GM03348 (cell line): Measurements from ENCODE around the gene ERC2.

Source experiments
- DNase-seq: peaks from one replicate; pipeline ENCODE4 v3.0.0; 2012; ENCODE audit warnings: low spot score

ERC2 gene

GRCh38 chr3:56251343-56251945, 216.8 kb downstream of the ERC2 start:
- peak; percentile 79 for DNase-seq

- DNase-seq: no peak
Measured at GRCh38 chr3:56248021-56248420, 220.2 kb downstream of the ERC2 start.

DNA sequence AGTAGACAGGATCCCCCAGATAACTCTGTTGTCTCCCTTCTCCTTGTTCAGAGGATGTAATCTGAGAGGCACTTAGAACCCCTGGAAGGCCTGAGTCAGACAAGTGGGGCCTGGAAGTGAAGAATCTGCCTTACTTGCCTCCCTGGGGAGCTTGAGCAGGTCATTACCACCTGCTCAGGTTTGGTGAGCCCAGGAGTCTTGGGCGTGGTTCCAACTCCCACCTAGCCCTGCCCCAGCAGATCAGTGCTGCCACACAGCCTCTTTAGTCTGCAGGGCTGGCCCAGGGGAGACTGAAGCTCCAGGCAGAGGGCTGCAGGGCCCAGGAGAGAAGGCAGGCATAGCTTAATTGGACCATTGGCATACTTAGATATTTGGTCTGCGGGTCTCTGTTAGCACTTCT, 230.0 kb downstream of the ERC2 start:
- no peak for DNase-seq

- DNase-seq: no peak
Measured at GRCh38 chr3:56233742-56234141, 234.5 kb downstream of the ERC2 start.

- DNase-seq: no peak
Measured at GRCh38 chr3:56229311-56229710, 239.0 kb downstream of the ERC2 start.

- DNase-seq: no peak
Measured at GRCh38 chr3:56222866-56223265, 245.4 kb downstream of the ERC2 start.

GRCh38 chr3:56219894-56220805, 248.1 kb downstream of the ERC2 start:
- DNase-seq: no peak

- DNase-seq: no peak
Measured at GRCh38 chr3:56209982-56210751, 258.1 kb downstream of the ERC2 start.

DNA sequence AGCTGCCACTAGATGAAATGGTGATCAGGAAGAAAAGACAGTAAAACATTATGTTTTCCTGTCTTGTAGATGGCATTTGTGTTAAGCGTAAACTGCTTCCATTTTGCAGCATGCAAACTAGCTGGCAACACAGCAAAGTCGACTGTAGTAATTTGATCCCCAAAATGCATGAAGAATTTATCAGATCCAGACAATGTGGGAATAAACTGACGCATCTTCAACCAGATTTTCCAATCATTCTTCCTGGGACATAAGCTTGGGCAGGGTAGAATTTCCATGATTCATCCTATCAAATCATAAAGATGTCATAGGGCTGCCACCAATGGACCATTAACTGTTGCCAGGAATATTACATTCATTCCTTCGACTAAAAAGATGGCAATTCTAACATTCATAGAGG, 260.3 kb downstream of the ERC2 start:
- no peak for DNase-seq

DNA sequence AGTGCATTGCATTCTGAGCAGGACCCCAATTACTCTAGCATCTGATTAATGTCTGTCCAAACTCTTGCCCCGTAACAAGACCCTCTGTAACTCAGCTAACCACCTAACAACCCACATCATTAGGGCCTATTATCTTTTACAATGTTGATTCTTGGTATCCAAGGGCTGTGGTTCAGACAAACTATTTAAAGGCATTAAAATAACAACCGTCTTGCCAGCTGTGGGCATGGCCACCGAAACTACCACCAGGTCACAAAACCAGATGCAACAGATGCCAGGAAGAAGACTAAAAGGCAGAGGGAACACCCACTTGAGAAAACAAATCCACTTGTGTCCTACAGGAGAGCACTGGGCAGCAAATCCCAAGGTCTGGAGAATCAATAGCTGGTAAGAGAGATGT, 262.9 kb downstream of the ERC2 start:
- no peak for DNase-seq

- no peak for DNase-seq
Measured at GRCh38 chr3:56202997-56203396, 265.3 kb downstream of the ERC2 start.

GRCh38 chr3:56201407-56201806, 266.9 kb downstream of the ERC2 start:
- no peak for DNase-seq

- no peak for DNase-seq
Measured at GRCh38 chr3:56200251-56200650, 268.0 kb downstream of the ERC2 start.

DNA sequence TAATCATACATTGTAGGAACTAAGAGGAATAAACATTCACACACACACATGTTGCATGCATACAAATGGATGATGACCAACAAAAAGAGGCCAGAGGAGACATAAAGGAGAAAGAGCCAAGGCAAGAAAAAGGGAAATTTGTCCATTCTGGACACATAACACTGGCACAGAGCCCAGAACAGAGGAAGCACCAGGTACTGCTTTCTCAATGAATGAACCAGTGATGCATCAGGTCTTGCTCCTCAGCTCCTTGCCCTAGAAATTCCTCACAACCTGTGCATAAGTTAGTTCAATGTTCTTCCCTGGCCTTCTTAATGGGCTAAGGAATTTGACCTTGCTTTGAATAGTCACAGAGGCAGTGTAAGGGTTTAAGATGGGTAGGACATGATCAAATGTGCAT, 270.3 kb downstream of the ERC2 start:
- DNase-seq: no peak

- no peak for DNase-seq
Measured at GRCh38 chr3:56197259-56197965, 270.9 kb downstream of the ERC2 start.

DNA sequence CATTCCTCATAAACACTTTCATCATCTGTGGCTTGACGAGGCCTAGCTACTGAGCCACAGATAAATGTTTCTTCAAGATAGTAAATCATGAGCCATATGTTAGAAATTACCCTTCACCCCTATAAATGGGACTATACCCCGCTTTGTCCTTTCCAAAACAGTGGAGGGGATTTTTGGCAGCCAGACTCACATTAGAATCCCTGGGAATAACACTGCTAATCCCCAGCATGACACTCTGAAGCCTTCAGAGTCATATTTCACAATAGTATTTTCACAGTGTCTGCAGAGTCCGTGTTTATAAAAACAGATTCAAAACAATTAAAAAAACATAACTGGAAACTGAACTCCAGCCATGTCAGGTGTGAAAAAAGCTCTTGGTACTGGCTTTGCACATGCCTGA, 271.6 kb downstream of the ERC2 start:
- DNase-seq: no peak

DNA sequence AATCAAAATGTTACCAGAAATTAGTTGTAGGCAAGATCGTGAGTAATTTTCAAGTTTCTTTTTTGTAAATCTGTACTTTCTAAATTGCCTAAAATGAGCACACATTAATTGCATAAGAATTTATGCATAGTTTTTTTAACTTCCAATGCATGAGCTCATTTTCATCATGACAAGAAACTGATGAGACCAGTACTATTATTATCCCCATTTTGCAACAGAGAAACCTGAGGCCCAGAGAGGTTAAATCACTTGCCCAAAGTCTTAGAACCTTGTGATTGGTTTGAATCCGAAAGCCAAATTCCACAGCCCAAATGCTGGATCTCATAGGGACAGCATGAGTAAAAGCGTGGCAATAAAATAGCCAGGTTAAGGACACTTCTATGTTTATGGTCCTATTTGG, 274.7 kb downstream of the ERC2 start:
- DNase-seq: no peak

GRCh38 chr3:56192001-56192400, 276.3 kb downstream of the ERC2 start:
- DNase-seq: no peak

DNA sequence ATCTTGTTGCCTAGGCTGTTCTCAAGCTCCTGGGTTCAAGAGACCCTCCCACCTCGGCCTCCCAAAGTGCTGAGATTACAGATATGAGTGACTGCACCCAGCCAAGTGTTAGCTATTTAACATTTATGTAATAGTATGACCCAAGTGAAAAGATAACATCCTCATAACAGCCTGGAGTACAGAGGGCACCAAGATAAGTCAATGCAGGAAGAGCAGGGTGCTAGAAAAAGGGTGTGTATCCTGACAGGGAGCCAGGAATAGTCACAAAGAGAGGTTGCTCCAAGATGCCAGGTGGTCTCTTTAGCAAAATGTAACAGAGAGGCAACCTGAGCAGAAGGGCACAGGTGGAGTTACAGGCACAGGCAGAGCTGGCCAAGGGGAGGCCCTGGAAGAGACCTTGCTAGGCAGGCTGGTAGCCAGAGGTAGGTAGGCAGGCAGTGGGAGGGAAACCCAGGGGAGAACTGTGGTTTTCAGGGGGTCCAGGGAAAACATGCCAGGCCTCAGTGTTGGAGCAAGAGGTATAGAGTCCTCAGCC, 277.4 kb downstream of the ERC2 start:
- DNase-seq: no peak

DNA sequence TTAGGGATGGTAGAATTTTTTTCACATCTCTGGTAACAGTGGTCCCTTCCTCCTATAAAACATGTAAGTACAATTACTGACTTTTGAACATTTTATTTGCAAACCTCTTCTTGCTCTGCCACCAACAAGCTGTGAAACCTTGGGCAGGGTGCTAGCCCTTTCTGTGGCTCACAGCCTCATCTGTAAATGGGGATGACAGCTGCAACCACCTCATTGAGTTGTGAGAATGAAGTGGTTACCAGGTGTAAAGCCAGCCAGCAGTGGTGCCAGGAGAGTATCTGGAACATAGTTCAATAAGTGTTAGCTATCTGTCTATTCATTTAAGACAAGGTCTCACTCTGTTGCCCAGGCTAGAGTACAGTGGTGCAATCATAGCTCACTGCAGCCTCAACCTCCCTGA, 278.1 kb downstream of the ERC2 start:
- DNase-seq: no peak

DNA sequence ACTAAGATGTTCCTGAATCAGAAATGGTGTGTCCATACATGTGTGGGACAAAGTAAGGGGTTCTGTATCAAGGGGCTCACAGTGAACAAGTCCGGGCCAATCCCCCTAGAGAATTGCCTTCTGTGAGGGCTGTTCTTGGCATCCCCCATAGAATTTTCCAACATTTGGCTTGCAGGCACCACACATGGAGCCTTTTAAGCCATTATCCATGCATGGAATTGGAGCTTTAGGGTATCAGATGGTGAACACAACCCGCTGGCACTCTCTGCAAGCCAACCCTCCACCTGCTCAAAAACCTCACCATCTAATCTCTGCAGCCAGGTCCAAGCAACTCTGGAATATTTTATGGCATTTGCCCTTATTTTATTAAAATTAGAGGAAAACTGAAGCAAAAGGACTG, 278.7 kb downstream of the ERC2 start:
- no peak for DNase-seq

DNA sequence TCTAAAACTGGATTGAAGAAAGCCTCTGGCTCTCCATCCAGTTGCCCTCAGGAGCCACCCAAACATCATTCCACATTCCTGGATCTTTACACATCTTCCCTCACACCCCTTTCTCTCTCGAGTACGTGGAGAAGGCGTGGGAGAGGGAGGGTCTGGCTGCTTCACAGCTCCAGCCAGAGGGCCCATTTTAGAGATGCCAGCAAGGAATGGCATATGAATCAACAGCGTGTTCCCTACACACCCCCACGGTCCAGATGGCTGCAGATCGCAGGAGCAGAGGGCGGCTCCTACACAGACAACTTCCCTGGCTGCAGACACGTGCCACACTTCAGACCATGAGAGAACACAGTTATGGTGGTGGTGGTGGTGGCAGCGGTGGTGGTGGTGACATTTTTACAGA, 280.1 kb downstream of the ERC2 start:
- no peak for DNase-seq
